Measurements from ENCODE around the gene GTF2A2.

The GTF2A2 gene

DNA sequence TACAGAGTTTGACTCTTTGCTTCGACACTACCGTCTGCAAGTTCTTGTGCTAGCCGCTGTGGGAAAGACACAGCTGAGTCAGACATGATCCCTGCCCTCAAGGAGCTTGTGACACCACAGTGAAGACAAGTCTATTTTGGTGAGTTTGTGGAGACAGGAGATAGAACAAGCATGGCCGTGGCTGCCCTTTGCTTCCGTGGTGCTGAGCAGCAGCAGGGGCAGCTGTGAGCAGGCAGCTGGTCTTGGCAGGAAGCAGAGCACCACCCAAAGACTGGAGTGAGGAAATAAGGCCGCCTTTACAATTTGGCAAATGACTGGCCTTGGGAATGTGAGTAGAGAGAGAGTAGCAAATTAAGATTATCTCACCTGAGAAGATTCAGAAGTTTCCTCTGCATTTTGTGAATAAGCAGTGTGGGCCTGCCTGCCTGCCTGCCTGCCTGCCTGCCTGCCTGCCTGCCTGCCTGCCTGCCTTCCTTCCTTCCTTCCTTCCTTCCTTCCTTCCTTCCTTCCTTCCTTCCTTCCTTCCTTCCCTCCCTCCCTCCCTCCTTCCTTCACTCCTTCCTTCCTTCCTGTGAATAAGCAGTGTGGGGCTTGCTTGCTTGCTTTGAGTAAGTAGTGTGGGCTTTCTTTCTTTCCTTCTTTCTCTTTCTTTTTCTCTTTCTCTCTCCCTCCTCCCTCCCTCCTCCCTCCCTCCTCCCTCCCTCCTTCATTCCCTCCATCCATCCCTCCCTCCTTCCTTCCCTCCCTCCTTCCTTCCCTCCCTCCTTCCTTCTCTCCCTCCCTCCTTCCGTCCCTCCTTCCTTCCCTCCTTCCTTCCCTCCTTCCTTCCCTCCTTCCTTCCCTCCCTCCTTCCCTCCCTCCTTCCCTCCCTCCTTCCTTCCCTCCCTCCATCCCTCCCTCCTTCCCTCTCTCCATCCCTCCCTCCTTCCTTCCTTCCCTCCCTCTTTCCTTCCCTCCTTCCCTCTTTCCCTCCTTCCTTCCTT, 47.3 kb downstream of the GTF2A2 start:
- DNase-seq = no peak

DNA sequence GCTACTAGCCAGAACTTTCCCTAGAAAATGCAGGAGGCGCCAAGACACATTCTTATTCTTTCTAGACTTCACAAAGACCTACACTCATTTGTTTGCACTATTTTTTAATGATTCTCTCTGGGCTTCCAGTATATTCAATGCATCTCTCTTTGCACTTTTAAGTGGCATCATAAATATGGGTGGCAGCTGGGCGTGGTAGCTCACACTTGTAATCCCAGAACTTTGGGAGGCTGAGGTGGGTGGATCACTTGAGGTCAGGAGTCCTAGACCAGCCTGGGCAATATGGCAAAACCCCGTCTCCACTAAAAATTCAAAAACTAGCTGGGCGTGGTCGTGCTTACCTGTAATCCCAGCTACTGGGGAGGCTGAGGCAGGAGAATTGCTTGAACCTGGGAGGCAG, 51.3 kb downstream of the GTF2A2 start:
- DNase-seq = no peak

DNA sequence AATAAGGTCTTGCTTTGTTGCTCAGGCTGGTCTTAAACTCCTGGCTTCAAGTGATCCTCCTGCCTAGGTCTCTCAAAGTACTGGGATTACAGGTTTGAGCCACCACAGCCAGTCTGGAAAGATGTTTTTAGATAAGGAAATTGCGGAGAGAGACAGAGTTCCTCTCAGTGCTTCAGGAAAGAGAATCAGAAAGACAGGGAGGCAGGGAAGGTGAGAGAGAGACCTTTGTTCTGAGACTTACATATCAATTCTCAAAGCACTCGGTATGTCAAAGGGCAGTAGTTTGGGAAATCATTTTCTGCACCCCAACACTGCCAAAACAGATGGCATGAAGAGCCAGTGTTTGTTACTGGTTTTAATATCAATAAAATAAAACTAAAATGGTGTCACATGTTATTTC, 58.9 kb downstream of the GTF2A2 start:
- no peak for DNase-seq

DNA sequence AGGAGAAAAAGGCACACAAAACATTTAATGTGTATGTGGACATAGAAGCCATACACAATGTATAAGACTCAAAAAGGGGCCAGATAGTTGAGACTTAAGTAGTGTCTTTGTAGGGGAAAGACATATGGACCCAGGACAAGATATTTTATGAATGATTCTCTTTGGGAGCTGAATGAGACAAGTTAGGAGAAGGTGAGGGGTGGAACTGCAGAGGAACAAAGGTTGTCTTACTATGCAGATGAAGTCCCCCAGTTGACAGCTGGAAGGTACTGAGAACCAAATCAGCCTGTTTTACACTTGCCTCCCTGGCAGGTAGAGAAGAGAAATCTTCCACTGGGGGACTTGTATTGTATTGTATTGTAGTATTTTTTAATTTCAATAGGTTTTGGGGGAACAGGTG, 60.7 kb downstream of the GTF2A2 start:
- DNase-seq = no peak

DNA sequence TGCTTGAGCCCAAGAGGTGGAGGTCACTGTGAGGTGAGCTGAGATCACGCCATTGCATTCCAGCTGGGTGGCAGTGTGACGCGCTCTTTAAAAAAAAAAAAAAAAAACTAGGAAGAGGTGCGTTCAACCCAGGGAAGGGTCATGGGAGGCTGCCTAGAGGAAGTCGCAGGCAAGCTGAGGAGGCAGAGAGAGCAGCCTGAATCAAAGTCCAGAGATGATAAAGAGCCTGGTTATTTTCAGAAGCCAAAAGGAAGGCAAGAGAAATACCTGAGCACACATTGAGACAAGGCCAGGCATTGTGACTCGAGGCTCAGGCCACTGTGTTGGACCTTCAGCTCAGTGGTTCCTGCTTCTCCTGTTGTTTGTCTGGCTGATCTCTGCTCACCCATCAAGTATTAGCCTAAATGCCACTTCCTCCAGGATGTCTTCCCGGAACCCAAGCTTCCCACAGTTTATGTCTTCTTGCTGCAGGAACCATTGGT, 61.8 kb downstream of the GTF2A2 start:
- no peak for DNase-seq

DNA sequence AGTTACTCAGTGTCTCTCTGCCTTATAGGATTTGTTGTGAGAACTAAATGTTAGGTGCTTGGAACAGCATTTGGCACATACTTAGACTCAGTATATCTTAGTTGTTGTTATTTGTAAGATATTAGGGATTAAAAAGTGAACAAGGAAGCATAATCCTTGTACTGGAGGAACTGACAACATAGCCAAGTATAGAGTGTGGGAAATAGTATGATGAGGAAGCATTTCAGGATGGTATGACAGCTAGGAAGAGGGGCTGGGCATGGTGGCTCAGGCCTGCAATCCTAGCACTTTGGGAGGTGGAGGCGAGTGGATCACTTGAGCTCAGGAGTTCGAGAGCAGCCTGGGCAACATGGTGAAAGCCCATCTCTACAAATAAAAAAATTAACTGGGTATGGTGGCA, 62.3 kb downstream of the GTF2A2 start:
- no peak for DNase-seq

DNA sequence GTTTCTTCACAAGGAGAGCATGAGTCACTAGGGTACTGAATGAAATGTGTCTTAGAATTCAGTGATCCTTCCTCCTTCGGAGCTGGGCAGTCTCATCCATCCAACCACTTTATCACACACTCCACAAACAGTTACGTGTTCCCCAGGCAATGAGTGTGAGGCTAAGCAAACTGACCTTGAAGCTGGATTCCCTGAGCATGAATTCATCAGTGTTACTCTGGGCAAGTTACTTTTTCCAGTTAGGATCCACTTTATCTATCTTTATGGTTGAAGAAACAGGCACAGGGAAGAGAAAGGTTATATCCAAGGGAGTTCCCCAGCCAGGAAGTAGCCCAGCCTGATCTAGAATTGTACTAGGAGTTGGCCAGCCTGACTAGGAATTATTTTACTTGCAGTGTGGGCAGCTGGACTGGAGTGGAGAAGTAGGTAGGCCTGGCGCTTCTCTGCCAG, 62.8 kb downstream of the GTF2A2 start:
- no peak for DNase-seq

DNA sequence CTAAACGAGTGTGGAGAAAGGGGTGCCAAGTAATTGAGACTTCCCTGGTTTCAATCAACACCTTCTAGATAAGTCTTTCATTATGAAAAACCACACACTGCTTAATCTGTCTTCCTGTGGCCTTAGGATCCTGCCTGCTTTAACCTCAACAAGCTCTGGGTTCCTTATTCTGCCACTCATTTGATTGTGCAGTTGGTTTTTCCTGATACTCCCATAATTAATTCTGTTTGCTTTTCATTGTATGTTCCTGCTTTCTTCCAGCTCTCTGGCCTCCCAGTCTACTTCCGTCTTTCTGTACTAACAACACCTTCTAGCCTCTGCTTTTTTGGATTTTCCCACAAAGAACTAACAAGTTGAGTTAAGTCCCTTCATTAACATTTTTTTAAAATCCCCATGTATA, 66.0 kb downstream of the GTF2A2 start:
- DNase-seq = no peak

DNA sequence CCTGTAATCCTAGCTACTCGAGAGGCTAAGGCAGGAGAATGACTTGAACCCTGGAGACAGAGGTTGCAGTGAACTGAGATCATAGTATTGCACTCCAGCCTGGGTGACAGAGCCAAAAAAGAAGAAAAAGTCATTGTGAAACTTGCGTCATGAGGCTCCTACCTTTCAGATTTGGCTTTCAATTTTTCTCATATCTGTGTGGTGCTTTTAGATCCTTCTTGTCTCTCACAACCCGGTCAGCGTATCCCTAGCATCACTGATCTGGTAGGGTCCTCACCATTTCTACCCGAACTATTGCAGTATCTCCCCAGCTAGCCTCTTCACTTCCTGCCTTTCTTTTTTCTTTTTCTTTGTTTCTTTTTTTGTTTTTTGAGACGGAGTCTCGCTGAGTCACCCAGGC, 67.3 kb downstream of the GTF2A2 start:
- DNase-seq = no peak
